Activated CD4-positive, CD25-positive, alpha-beta regulatory T cell treated with anti-CD3 and anti-CD28 coated beads, Interleukin-2, amount 50 U/mL, for 16 hours (primary cell): ENCODE results near the gene RAD9B.
"Not testable (repeated sequence)": the region's sequence is repeated elsewhere in the genome, so short reads cannot be mapped to it uniquely, and the experiment has no call there.

Source experiments
- DNase-seq: peaks from one replicate; pipeline ENCODE4 v3.0.0-alpha.2; 2020; ENCODE audit warnings: low read depth, low spot score

The RAD9B gene

DNA sequence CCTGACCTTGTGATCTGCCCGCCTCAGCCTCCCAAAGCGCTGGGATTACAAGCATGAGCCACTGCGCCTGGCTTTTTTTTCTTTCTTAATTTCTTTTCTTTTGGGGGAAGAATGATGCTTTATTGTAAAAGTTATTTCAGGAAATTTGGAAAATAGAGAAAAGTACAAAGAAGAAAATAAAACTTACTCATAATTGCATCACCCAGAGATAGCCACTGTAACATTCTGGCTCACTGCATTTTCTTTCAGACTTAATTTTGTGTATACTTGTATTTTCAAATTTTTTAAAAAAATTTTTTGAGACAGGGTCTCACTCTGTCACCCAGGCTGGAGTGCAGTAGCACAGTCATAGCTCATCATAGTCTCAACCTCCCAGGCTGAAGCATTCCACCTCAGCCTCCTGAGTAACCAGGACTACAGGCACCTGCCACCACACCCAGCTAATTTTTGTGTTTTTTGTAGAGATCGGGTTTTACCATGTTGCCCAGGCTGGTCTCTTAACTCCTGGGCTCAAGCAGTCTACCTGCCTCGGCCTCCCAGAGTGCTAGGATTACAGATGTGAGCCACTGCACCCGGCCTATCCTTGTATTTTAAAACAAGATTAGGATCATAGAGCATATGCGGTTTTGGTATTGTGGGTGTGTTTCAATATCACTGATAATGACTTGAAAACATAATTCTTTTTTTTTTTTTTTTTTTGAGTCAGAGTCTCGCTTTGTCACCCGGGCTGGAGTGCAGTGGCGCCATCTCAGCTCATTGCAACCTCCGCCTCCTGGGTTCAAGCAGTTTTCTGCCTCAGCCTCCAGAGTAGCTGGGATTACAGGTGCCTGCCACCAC, 19.0 kb downstream of the RAD9B start:
- DNase-seq = not testable (repeated sequence)

GRCh38 chr12:110528277-110528839, 26.2 kb downstream of the RAD9B start:
- DNase-seq = no peak

- DNase-seq = no peak
Measured at GRCh38 chr12:110530511-110530910, 28.4 kb downstream of the RAD9B start.

- DNase-seq = no peak
Measured at GRCh38 chr12:110531741-110532333, 29.7 kb downstream of the RAD9B start.

GRCh38 chr12:110532644-110533043, 30.5 kb downstream of the RAD9B start:
- no peak for DNase-seq

DNA sequence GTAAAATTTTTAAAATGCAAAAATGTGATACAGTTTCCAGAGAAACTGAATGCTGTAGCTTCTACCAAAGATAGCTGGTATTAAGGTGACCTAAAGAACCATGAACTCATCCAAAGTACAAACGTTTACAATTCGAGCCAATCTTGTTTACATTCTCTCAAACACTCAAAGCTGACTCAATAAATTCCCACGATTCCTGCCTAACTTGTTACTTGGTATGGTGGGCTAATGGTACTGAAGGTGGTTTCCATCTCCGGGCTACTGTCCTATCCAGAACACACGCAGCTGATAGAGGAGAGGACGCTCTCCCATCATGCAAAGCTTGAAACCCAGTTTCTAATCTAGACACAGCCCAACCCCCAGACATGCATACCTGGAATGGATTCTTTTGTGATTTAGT, 31.5 kb downstream of the RAD9B start:
- DNase-seq = no peak

DNA sequence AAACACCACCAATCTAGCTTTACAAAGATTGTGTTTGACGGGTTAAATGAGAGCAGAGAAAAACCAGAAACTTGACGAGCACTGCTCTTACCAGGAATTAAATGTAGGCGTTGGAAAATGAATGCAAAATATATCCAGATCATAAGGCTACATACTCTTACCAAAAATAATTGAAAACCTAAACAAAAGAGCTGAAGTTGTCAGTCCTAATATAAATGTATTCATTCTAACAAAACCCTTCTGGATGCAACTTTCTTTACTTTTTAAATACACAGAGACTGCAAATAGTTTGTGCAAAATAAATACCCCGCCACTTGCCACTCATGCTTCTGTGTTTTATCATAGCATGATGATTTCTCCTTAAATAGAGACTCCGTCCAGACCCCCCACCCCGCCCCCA, 32.7 kb downstream of the RAD9B start:
- DNase-seq = no peak

DNA sequence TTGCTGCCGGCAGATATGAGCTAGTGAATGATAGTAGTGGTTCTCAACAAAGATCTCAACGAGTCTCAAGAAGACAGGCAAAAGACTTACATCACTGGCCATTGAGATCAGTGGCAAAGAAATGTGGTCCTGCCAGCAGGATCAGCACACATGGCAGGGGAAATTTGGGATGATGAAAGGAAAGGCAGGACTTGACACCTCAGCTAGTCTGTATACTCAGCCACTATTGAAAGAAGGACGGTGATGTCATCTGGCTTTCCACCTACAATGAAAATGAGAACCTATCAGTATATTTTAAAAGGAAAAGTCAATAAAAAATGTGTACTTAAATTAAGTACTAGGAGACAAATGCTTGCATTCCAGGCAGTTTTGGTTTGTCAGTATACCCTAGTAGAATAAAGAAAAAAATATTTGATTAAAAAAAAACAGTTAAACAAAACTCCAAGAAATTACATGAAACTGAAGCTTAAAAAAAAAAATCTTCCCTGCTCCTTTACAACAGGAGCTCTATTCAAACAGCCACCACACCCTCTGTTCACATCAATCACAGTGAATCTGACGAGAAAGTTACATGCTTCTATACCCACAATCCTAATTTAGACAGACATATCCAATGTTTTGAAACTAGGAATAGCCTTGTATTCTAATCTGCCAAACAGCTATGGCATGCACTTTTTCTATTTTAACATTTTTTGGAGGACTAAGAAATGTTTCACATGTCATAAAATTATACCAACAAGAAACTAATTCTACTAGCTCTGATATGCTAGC, 34.9 kb downstream of the RAD9B start:
- no peak for DNase-seq

DNA sequence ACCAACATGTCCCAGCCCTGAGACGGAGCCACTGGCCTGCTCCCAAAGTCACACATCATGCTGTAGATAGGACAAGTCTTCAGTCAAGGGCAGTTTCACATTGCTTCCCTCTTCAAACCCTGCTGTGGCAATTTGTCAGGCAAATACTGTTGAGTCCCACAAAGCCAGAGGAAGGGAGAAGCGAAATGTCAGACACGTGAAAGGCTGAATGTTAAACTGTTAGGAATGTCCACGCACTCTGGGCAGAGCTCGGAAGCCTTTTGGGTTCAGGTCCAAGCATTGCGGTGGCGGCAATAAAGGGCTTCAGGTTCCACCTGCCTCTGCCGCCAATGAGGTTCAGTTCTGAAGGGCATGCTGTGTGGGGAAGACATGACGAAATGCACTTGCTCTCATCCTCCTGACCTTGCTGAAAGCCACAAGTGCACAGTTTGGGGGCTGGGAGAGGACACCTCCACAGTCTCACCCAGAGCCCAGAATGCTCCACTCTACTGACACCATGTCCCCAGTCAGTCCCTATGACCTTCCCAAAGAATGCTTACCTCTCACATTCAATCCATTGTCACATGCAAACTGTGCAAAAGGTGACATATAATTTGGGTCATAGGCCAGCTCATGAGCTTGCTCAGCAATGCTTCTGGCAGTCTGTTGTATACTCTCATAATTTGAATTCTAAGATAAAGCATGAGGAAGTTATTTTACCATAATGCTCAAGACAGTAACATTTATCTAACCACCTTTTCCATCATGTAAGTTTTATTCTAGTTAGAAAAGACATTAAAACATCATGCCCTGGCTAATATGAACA, 35.7 kb downstream of the RAD9B start:
- no peak for DNase-seq

- no peak for DNase-seq
Measured at GRCh38 chr12:110538869-110539622, 36.9 kb downstream of the RAD9B start.

GRCh38 chr12:110540048-110540447, 37.9 kb downstream of the RAD9B start:
- DNase-seq = no peak

DNA sequence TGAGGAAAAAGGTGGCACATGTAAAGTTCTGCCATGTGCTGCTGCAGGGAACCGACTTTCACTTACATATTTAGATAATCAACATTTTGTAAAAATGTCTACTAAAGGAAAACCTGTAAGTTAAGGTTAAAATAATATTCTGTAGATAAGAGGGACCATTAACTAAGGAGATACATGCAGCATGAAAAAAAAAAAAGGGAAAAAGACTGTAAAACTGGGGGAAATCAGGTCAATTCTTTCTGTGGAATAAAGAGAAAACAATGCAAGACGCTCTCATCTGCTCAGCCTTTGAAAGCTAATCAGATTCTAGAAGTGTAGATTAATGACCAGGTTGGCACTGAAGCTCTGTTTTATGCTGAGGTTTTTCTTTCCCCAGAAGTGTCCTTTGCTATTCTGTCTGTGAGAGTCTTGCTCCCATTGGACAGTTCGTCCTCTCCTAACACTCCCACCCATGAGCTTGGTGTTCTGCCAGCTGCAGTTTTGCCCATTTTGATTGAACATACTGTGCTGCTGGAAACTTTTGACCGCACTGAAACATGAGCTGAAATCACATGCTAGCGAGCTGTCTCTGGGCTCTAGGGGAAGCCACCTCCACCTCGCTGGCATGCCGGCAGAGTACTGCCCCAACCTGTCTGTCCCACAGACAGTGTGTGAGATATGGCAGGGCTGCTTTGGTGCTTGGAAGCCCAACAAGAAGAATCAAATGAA, 41.3 kb downstream of the RAD9B start:
- no peak for DNase-seq

GRCh38 chr12:110543965-110544364, 41.8 kb downstream of the RAD9B start:
- DNase-seq = no peak

DNA sequence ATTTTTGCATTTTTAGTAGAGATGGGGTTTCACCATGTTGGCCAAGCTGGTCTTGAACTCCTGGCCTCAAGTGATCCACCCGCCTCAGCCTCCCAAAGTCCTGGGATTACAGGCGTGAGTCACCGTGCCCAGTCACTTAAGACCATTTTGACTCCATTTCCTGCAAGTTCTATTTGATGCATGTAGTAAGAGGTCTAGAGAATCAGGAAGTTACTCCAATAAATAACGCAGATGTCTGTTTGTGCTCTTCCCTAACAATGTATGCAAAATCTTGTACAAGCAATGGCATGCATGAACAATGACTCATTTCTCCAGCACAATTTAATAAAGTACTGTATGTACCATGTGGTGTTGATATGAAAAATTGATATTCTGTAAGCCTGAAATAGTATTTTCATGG, 43.1 kb downstream of the RAD9B start:
- DNase-seq = not testable (repeated sequence)

GRCh38 chr12:110545812-110546211, 43.7 kb downstream of the RAD9B start:
- DNase-seq = no peak

- DNase-seq = no peak
Measured at GRCh38 chr12:110546339-110546738, 44.2 kb downstream of the RAD9B start.

- no peak for DNase-seq
Measured at GRCh38 chr12:110547090-110547489, 45.0 kb downstream of the RAD9B start.

DNA sequence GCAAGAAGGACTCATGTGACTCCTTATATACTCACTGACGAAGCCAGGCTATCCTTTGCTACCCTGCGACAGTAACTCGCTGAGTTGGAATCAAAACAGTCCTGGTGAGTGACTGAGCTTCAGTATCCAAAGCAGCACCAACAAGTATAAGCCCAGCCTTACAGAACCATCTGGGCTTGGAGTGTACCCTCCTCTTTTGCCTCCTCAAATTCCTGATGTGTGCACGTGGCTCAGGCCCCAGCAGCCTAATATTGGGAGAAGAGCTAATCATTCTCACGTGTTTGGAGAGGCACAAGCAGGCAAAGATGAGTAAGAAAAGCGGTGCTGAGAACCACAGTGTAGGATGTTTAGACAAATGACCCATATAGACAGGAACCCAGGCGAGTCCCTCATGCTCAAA, 46.5 kb downstream of the RAD9B start:
- no peak for DNase-seq

DNA sequence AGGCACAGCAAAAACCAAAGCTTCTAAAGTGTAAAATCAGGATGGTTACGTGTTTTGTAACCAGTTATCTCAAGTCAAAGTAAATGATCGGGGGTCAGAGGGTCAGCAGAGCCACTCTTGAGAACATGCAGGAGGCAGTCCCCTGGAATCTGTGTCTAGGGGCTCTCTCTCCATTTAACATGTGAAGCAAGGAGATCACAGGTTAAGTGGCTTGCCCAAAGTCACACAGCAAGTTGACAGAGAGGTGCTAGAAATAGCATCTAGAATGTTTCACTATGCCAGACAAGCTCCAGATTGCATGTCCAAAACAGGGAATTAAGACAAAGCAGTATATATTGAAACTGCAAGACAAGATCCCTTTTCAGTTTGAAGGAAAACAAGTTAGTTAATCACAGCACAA, 47.6 kb downstream of the RAD9B start:
- no peak for DNase-seq

- DNase-seq = no peak
Measured at GRCh38 chr12:110550981-110551380, 48.9 kb downstream of the RAD9B start.
